ENCODE results near the gene TBCK. TPM values are rescaled to one million over a fixed set of nuclear protein-coding genes. Genes with fewer than 3 reads are reported as not detected.

The TBCK gene
- total RNA-seq, 2 donors from 2014 or later, result 31.3 to 46.1 TPM

DNA sequence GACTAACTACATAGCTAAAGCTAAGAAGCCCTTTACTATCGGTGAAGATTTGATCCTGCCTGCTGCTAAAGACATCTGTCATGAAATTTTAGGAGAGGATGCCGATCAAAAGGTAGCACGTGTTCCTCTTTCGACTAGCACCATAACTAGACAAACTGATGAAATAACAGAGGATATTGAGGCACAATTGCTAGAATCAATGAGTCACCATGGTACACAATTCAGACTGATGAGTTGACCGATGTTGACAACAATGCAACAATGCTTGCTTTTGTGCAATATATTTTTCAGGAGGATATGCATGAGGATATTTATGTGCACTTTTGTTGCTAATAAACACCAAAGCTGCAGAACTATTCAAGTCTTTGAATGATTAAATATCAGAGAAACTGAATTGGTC lies 24.3 kb downstream of the TBCK start:
- H3K4me1 Mint-ChIP-seq (ENCODE audit: low read depth in 2 of 2), result no peaks in the 10 kb centered on the region
- no peak overlapping the region for H3K27ac Mint-ChIP-seq

DNA sequence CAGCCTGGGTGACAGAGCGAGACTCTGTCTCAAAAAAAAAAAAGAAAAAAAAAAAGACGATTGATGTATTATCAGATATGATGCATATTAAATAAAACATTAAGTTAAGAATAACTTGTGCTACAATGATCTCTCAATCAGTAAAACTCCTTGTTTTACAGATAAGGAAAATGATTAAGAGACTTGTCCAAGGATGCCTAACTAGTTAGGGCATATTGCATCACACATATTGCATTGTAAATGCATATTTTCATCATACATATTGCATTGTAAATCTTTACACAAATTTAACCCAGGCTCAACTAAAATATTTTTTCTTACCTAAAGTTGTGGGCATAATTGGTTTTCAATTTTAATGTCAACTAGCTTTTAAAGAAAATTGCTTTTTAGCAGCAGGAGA lies 26.3 kb downstream of the TBCK start:
- no peak for ATAC-seq
- H3K4me3 Mint-ChIP-seq, result no peak overlapping the region
- H3K9me3 Mint-ChIP-seq, result no peaks in the 10 kb centered on the region
- H3K4me1 Mint-ChIP-seq (ENCODE audit: low read depth in 2 of 2), result no peaks in the 10 kb centered on the region
- H3K27ac Mint-ChIP-seq, result no peak overlapping the region
- no peak for DNase-seq (ENCODE audit: low spot score)
- no peaks in the 10 kb centered on the region for H3K36me3 Mint-ChIP-seq
- H3K27me3 Mint-ChIP-seq, result no peaks in the 10 kb centered on the region

More for the DNA sequence above, 24.3 kb downstream of the TBCK start:
- no peak overlapping the region for H3K4me3 Mint-ChIP-seq
- DNase-seq (ENCODE audit: low spot score), result no peak
- no peaks in the 10 kb centered on the region for H3K9me3 Mint-ChIP-seq
- H3K27me3 Mint-ChIP-seq, result no peaks in the 10 kb centered on the region
- no peak for ATAC-seq
- H3K36me3 Mint-ChIP-seq, result no peaks in the 10 kb centered on the region

DNA sequence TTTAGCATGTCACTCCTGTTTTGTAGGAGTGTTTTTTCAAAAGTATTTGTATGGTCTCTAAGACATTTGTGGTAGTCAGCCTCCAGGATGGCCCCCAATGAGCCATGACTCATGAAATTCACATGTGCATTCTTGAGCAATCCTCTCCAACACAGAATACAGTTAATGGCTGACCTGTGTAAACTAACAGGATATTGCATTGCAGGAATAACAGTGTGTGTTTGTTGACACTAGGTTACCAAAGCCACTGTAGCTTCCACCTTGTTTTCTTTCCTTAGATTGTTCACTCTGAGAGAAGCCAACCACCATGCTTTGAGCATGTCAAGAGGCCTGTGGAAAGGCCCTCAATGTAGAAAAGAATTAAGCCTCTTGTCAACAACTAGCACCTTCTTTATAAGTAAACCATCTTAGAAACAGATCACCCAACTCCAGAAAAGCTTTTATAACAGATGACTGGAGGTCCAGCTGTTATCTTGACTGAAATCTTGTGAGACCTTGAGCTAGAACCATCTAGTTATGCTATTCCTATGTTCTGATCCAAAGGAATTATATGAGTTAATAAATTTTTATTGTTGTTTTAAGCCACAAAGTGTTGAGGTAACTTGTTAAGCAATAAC lies 28.5 kb downstream of the TBCK start:
- no peak overlapping the region for H3K27ac Mint-ChIP-seq
- no peaks in the 10 kb centered on the region for H3K9me3 Mint-ChIP-seq
- peaks cover 3% of the 10 kb centered on the region for H3K36me3 Mint-ChIP-seq
- H3K4me3 Mint-ChIP-seq, result no peak overlapping the region
- DNase-seq (ENCODE audit: low spot score) (no peak), ATAC-seq (peak; percentile 70 to 76)
- no peaks in the 10 kb centered on the region for H3K27me3 Mint-ChIP-seq
- no peaks in the 10 kb centered on the region for H3K4me1 Mint-ChIP-seq (ENCODE audit: low read depth in 2 of 2)

DNA sequence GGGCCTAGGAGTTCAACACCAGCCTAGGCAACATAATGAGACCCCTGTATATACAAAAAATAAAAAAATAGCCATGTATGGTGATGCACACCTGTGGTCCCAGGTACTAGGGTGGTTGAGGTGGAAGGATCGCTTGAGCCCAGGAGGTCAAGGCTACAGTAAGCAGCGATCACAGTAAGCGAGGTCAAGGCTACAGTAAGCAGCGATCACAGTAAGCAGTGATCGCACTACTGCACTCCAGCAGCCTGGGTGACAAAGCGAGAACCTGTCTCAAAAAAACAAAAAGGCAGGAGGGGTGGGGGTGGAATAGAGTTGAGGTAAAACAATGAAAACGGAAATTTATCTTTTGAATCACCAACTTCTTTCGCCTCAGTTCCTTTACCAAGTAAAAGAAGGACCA lies 29.4 kb downstream of the TBCK start:
- peaks cover 5% of the 10 kb centered on the region for H3K36me3 Mint-ChIP-seq
- no peak overlapping the region for H3K27ac Mint-ChIP-seq
- H3K27me3 Mint-ChIP-seq, result no peaks in the 10 kb centered on the region
- H3K9me3 Mint-ChIP-seq, result no peaks in the 10 kb centered on the region
- ATAC-seq (no peak), DNase-seq (ENCODE audit: low spot score) (no peak)
- H3K4me1 Mint-ChIP-seq (ENCODE audit: low read depth in 2 of 2), result no peaks in the 10 kb centered on the region
- H3K4me3 Mint-ChIP-seq, result no peak overlapping the region

DNA sequence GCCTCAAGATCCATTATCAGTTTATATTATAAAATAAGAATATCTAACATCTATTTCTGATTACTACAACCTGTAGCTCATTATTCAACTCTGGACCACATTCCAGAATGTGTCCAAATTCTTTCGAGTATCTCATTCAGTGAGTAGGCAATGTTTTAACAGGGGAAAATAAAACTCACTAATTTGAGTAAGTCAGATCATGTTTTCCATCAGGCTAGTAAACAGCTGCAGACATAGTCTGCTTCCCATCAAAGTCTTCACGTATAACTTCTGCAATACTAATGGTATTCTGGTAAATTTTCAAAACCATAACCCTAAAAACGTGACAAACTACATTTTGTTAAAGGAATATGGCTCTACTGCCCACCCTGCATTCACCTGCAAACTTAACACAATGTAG lies 31.8 kb downstream of the TBCK start:
- peaks cover 5% of the 10 kb centered on the region for H3K36me3 Mint-ChIP-seq
- DNase-seq (ENCODE audit: low spot score) (no peak), ATAC-seq (no peak)
- no peak overlapping the region for H3K27ac Mint-ChIP-seq
- H3K4me1 Mint-ChIP-seq (ENCODE audit: low read depth in 2 of 2), result peaks cover 0 to 5% of the 10 kb centered on the region in 2 donors
- no peak overlapping the region for H3K4me3 Mint-ChIP-seq
- no peaks in the 10 kb centered on the region for H3K9me3 Mint-ChIP-seq
- H3K27me3 Mint-ChIP-seq, result no peaks in the 10 kb centered on the region

DNA sequence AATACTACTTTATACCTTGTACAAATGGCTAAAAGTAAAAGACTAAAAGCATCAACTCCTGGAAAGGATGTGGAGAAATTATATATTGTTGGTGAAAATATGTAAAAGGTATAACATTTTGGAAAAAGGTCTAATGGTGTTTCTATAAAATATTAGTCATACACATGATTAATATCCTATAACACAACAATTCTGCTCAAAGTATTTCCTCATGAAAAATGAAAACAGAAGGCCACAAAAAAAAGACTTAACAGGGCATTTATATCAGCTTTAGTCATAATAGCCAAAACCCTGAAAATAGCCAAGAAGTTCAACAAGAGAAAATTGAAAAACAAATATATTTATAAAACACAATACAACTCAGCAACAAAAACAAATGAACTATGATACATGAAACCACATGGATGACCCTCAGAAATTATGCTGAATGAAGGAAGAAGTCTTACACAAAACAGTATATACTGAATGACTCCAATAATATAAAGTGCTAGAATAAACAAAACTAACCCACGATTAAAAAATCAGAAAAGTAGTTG lies 38.8 kb downstream of the TBCK start:
- Mint-ChIP-seq H3K27ac (no peak overlapping the region), H3K9me3 (no peaks in the 10 kb centered on the region), H3K4me1 (ENCODE audit: low read depth in 2 of 2) (peaks cover 8 to 9% of the 10 kb centered on the region in 2 donors), H3K4me3 (no peak overlapping the region), H3K27me3 (no peaks in the 10 kb centered on the region), H3K36me3 (peaks cover 6% of the 10 kb centered on the region)
- no peak for ATAC-seq
- DNase-seq (ENCODE audit: low spot score), result no peak

DNA sequence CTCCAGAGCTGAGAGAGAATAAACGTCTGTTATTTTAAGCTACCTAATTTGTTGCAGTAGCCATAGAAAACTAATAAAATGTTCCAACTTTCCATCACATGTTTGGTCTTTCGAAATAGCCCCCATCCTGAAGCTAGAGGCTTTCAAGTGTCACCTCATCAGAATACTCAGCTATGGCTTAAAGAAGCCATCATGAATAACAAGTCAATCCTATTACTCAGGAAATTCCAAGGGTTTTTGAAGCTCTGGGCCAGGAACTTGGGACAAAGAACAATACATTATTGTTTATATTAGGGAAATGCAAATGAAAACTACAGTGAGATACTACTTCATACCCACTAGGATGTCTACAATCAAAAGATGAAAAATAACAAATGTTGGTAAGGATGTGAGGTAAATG lies 42.2 kb downstream of the TBCK start:
- ATAC-seq (no peak), DNase-seq (ENCODE audit: low spot score) (no peak)
- Mint-ChIP-seq H3K4me3 (no peak overlapping the region), H3K27me3 (no peaks in the 10 kb centered on the region), H3K36me3 (peaks cover 6% of the 10 kb centered on the region), H3K9me3 (no peaks in the 10 kb centered on the region), H3K27ac (no peak overlapping the region), H3K4me1 (ENCODE audit: low read depth in 2 of 2) (peaks cover 4 to 8% of the 10 kb centered on the region in 2 donors)

DNA sequence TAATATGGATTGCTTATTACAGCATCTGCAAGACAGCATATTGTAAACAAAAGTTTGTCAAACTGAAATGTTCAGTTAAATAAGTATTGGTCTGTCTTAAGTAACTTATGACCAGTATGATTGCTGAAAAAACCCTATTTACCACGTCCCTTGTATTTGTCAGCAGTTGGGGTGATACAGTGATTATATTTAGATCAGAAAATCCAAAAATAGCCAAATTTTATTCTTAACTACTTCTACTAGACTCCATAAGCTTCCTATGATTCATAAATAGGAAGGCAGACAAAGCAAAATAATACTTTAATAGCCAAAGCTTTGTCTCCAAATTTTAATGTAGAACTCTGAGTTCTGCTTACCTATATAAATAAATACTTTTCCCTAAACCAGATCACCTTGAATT lies 45.3 kb downstream of the TBCK start:
- no peaks in the 10 kb centered on the region for H3K27me3 Mint-ChIP-seq
- peaks cover 6% of the 10 kb centered on the region for H3K36me3 Mint-ChIP-seq
- no peak overlapping the region for H3K27ac Mint-ChIP-seq
- H3K4me1 Mint-ChIP-seq (ENCODE audit: low read depth in 2 of 2), result peaks cover 4 to 8% of the 10 kb centered on the region in 2 donors
- no peaks in the 10 kb centered on the region for H3K9me3 Mint-ChIP-seq
- H3K4me3 Mint-ChIP-seq, result no peak overlapping the region
- ATAC-seq (no peak), DNase-seq (ENCODE audit: low spot score) (no peak)

DNA sequence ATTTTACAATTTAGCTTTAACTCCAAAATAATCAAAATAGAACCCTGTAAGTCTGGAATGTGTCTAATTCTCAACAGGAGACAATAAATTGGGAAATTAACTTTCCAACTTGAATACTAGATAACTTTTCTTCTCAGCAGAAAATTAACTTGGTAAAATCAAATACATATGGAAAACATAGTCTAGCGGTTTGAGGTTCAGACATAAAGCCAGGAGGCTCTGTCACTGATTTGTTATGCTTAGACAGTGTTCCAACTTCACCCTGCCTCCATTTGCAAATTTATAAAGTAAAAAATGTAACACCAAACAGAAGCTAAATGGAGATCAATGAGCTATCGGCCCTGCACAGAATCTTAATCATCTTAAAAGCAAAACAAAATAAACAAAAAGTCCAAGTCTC lies 46.3 kb downstream of the TBCK start:
- no peaks in the 10 kb centered on the region for H3K9me3 Mint-ChIP-seq
- no peak for ATAC-seq

DNA sequence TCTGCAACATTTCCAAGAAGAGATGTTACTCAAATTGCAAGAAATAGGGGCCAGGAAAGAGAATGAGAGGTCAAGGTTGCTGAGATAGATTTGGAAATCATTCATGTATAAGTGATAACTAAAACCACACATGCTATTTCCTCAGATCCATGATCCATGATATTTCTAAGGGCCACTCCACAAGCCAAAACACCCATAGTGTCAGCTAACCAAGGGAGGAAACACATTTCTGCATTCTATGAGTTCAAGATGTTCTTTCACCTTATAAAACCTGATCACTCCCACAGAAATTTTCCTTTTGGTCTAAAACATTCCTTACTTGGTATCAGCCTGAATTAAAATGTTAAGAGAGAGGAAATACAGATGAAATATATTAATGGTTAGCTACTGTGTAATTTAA lies 47.2 kb downstream of the TBCK start:
- DNase-seq (ENCODE audit: low spot score) (no peak), ATAC-seq (no peak)
- Mint-ChIP-seq H3K27ac (no peak overlapping the region), H3K27me3 (no peaks in the 10 kb centered on the region), H3K4me1 (ENCODE audit: low read depth in 2 of 2) (no peaks in the 10 kb centered on the region), H3K36me3 (no peaks in the 10 kb centered on the region), H3K4me3 (no peak overlapping the region), H3K9me3 (no peaks in the 10 kb centered on the region)

More for the DNA sequence above, 46.3 kb downstream of the TBCK start:
- peaks cover 4 to 6% of the 10 kb centered on the region in 2 donors for H3K4me1 Mint-ChIP-seq (ENCODE audit: low read depth in 2 of 2)
- H3K4me3 Mint-ChIP-seq, result no peak overlapping the region
- H3K27ac Mint-ChIP-seq, result no peak overlapping the region
- H3K36me3 Mint-ChIP-seq, result peaks cover 6% of the 10 kb centered on the region
- DNase-seq (ENCODE audit: low spot score), result no peak
- H3K27me3 Mint-ChIP-seq, result no peaks in the 10 kb centered on the region

DNA sequence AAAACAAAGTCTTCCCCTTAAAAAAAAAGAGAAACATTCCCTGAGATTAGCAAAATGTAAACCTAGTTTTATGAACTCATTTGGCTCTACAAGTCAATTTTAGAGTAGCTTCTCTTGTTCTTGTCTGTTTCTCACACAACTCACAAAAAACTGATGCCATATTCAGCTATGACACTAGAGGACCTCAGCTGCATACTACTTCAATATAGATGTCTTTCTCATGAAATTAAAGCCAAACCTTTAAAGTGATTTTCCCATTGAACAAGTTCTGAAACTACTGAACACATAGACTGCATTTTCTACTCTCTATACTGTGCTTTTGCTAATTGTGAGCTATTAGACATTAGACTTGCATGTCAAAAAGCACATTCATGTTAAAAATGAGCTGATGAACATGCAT lies 49.8 kb downstream of the TBCK start:
- Mint-ChIP-seq H3K27ac (no peak overlapping the region), H3K27me3 (no peaks in the 10 kb centered on the region), H3K36me3 (no peaks in the 10 kb centered on the region), H3K4me3 (no peak overlapping the region), H3K4me1 (ENCODE audit: low read depth in 2 of 2) (no peaks in the 10 kb centered on the region), H3K9me3 (no peaks in the 10 kb centered on the region)
- no peak for ATAC-seq
- DNase-seq (ENCODE audit: low spot score), result no peak

DNA sequence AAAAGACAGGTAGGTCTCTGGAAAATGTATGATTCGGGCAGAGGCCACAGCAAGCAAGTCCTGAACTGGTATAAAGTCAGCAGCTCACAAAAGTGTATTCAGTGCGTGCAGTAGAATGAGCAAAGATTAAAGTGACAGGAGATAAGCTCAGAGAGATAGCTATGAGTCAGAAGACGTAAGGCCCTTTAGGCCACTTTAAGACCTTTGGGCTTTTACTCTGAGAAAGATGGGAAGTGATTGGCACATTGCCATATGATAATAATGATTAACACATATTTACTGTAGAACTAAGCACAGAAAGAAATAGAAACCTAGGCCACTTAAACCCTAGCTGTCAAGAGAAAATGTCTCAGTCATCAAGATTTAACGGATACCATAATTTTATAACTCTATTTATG lies 51.7 kb downstream of the TBCK start:
- H3K4me3 Mint-ChIP-seq, result no peak overlapping the region
- H3K36me3 Mint-ChIP-seq, result no peaks in the 10 kb centered on the region
- no peaks in the 10 kb centered on the region for H3K9me3 Mint-ChIP-seq
- H3K4me1 Mint-ChIP-seq (ENCODE audit: low read depth in 2 of 2), result no peaks in the 10 kb centered on the region
- DNase-seq (ENCODE audit: low spot score) (no peak), ATAC-seq (no peak)
- H3K27ac Mint-ChIP-seq, result no peak overlapping the region
- H3K27me3 Mint-ChIP-seq, result no peaks in the 10 kb centered on the region

DNA sequence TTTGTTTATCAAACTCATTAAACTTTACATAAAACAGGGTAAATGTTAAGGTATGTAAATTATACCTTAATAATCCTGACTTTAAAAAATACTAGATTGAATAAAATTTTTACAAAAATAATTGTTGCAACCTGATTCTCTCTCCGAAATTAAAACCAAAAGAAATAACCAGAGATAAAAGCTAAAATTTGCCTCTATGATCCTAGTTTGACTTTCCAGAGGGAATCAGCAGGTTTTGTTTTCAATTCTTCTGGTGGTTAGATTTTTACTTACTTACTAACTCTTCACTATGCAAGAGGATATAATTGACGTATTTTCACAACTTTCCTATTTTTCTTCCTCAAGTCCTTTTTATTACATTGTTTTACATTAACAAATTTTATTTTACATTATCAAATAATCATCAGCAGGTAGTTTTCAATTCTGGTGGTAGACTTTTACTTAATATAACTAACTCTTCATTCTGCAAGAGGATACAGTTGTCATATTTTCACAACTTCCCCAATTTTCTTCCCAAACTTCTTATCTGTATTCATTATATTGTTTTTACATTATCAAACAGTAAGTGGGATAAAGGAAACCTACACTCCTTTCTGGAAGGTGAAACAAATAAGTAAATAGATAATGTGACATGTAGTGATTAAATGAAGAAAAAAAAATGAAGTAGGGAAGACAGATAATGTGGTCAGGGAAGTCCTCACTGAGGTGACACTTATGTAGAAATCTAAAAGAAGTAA lies 52.2 kb downstream of the TBCK start:
- no peak overlapping the region for H3K27ac Mint-ChIP-seq

DNA sequence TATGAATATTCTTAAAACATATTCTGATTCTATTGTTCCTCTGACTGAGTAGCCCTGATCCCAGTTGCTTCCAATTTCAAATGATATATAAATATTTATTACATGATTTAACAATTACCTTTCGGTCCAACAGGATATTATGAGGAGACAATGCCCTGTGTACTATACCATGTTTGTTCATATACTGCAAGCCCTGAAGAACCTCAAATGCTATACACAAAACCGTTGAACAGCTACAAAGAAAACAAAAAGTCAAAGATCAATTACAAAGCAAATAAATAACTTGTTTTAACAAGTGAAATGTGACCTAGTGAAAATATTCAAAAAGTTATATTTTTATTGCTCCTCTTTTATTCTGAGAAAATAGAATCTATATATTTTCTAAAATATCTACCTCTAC lies 54.0 kb downstream of the TBCK start:
- no peaks in the 10 kb centered on the region for H3K4me1 Mint-ChIP-seq (ENCODE audit: low read depth in 2 of 2)
- DNase-seq (ENCODE audit: low spot score), result no peak
- no peak overlapping the region for H3K4me3 Mint-ChIP-seq
- no peaks in the 10 kb centered on the region for H3K36me3 Mint-ChIP-seq
- no peaks in the 10 kb centered on the region for H3K27me3 Mint-ChIP-seq
- no peak overlapping the region for H3K27ac Mint-ChIP-seq
- no peaks in the 10 kb centered on the region for H3K9me3 Mint-ChIP-seq
- ATAC-seq, result no peak

More for the DNA sequence above, 52.2 kb downstream of the TBCK start:
- Mint-ChIP-seq H3K36me3 (no peaks in the 10 kb centered on the region), H3K9me3 (no peaks in the 10 kb centered on the region), H3K27me3 (no peaks in the 10 kb centered on the region), H3K4me1 (ENCODE audit: low read depth in 2 of 2) (no peaks in the 10 kb centered on the region), H3K4me3 (no peak overlapping the region)
- ATAC-seq, result no peak
- no peak for DNase-seq (ENCODE audit: low spot score)
